Karpas-422 (cell line): ENCODE results near the gene BUD13. TPM values are rescaled to one million over a fixed set of nuclear protein-coding genes. Genes with fewer than 3 reads are reported as not detected.
"Not testable (repeated sequence)": the region's sequence is repeated elsewhere in the genome, so short reads cannot be mapped to it uniquely, and the experiment has no call there.

Experiments used
- DNase-seq: peaks from one replicate; pipeline ENCODE4 v3.0.0-alpha.2; 2015
- H2AFZ ChIP-seq: fragments of 200-600 bp; sonication (generic); 2 replicates; pipeline ENCODE4 v1.6.1; 2014; ENCODE audit warnings: antibody characterized with exemption, low read length, mixed read lengths
- H3K27ac ChIP-seq: fragments of 200-600 bp; sonication (generic); 2 replicates; pipeline ENCODE4 v1.5.1; 2014; ENCODE audit warnings: mild to moderate bottlenecking, low read length, moderate library complexity
- H3K27me3 ChIP-seq: fragments of 200-600 bp; sonication (generic); 2 replicates; pipeline ENCODE4 v1.6.1; 2014; ENCODE audit warnings: low read length, mixed read lengths
- H3K36me3 ChIP-seq: fragments of 200-600 bp; sonication (generic); 2 replicates; pipeline ENCODE4 v1.6.1; 2014; ENCODE audit warnings: low read length, mixed read lengths; ENCODE audit not compliant: insufficient read depth
- H3K4me1 ChIP-seq: fragments of 200-600 bp; sonication (generic); 2 replicates; pipeline ENCODE4 v1.6.1; 2014; ENCODE audit warnings: mild to moderate bottlenecking, low read length, mixed read lengths
- H3K4me2 ChIP-seq: fragments of 200-600 bp; sonication (generic); 2 replicates; pipeline ENCODE4 v1.6.1; 2014; ENCODE audit warnings: low read length, low read depth, mild to moderate bottlenecking; ENCODE audit not compliant: poor library complexity, severe bottlenecking
- H3K4me3 ChIP-seq: fragments of 200-600 bp; sonication (generic); 2 replicates; pipeline ENCODE4 v1.5.1; 2014; ENCODE audit warnings: mild to moderate bottlenecking, antibody characterized with exemption, low read length, mixed read lengths
- H3K79me2 ChIP-seq: fragments of 200-600 bp; sonication (generic); 2 replicates; pipeline ENCODE4 v1.6.1; 2014; ENCODE audit warnings: mild to moderate bottlenecking, low read length, mixed read lengths
- H3K9ac ChIP-seq: fragments of 200-600 bp; sonication (generic); 2 replicates; pipeline ENCODE4 v1.6.0; 2014; ENCODE audit warnings: low read length
- H3K9me2 ChIP-seq: fragments of 200-600 bp; sonication (generic), shearing (Covaris generic); replicated peaks from 2 replicates; pipeline ENCODE4 v1.6.0; 2014; ENCODE audit warnings: mild to moderate bottlenecking, low read length, moderate library complexity; ENCODE audit not compliant: insufficient read depth
- H3K9me3 ChIP-seq: fragments of 300-700, 200-600 bp; sonication (generic); 2 replicates; pipeline ENCODE4 v1.6.1; 2014; ENCODE audit warnings: low read length, mixed read lengths
- H4K20me1 ChIP-seq: fragments of 200-600 bp; sonication (generic); 2 replicates; pipeline ENCODE4 v1.6.1; 2014; ENCODE audit warnings: mild to moderate bottlenecking, antibody characterized with exemption, low read length, low read depth; ENCODE audit not compliant: insufficient read depth
- total RNA-seq: library from RNA; depleted of rRNA; stranded (reverse); fragments of >200 nt; shearing (Covaris generic); gene quantifications from 2 replicates; pipeline ENCODE4 v1.2.3, GENCODE V29; 2014; ENCODE audit warnings: low replicate concordance

The BUD13 gene
- total RNA-seq, 1 experiment from 2014 or later: 6.4 TPM

- Histone ChIP-seq H3K9ac (no peak overlapping the region), H3K4me3 (no peak overlapping the region), H3K9me3 (no peaks in the 10 kb centered on the region), H4K20me1 (no peaks in the 10 kb centered on the region), H3K79me2 (no peaks in the 10 kb centered on the region), H3K4me2 (no peak overlapping the region), H3K36me3 (no peaks in the 10 kb centered on the region), H2AFZ (no peak overlapping the region), H3K9me2 (no peaks in the 10 kb centered on the region), H3K4me1 (no peaks in the 10 kb centered on the region), H3K27me3 (no peaks in the 10 kb centered on the region), H3K27ac (no peak overlapping the region)
- no peak for DNase-seq
These were observed 39.3 kb upstream of the BUD13 start for GRCh38 chr11:116812109-116812508.

- Histone ChIP-seq H3K4me1 (no peaks in the 10 kb centered on the region), H4K20me1 (no peaks in the 10 kb centered on the region), H3K36me3 (no peaks in the 10 kb centered on the region), H3K9me3 (no peaks in the 10 kb centered on the region), H3K79me2 (no peaks in the 10 kb centered on the region), H3K27me3 (no peaks in the 10 kb centered on the region), H2AFZ (no peak overlapping the region), H3K27ac (no peak overlapping the region), H3K9me2 (no peaks in the 10 kb centered on the region), H3K4me2 (no peak overlapping the region), H3K9ac (no peak overlapping the region), H3K4me3 (no peak overlapping the region)
- no peak for DNase-seq
These were observed 38.4 kb upstream of the BUD13 start for GRCh38 chr11:116811194-116811593.

- Histone ChIP-seq H3K4me1 (no peaks in the 10 kb centered on the region), H3K4me2 (no peak overlapping the region), H3K79me2 (no peaks in the 10 kb centered on the region), H3K36me3 (no peaks in the 10 kb centered on the region), H3K27me3 (no peaks in the 10 kb centered on the region), H2AFZ (no peak overlapping the region), H3K9me3 (no peaks in the 10 kb centered on the region), H3K4me3 (no peak overlapping the region), H3K27ac (no peak overlapping the region), H4K20me1 (no peaks in the 10 kb centered on the region), H3K9ac (no peak overlapping the region), H3K9me2 (no peaks in the 10 kb centered on the region)
- DNase-seq: no peak
These were observed 35.7 kb upstream of the BUD13 start for GRCh38 chr11:116808262-116809175.

- no peak overlapping the region for H3K4me3 ChIP-seq
- no peaks in the 10 kb centered on the region for H3K4me1 ChIP-seq
- H3K9me2 ChIP-seq: no peaks in the 10 kb centered on the region
- no peak overlapping the region for H3K9ac ChIP-seq
- H4K20me1 ChIP-seq: no peaks in the 10 kb centered on the region
- H3K4me2 ChIP-seq: no peak overlapping the region
- no peak for DNase-seq
- no peaks in the 10 kb centered on the region for H3K27me3 ChIP-seq
- no peak overlapping the region for H3K27ac ChIP-seq
- H3K36me3 ChIP-seq: no peaks in the 10 kb centered on the region
- no peaks in the 10 kb centered on the region for H3K79me2 ChIP-seq
- H3K9me3 ChIP-seq: no peaks in the 10 kb centered on the region
- H2AFZ ChIP-seq: no peak overlapping the region
These were observed 34.9 kb upstream of the BUD13 start for GRCh38 chr11:116807601-116808261.

GRCh38 chr11:116804001-116804400 is 31.2 kb upstream of the BUD13 start:
- Histone ChIP-seq H3K4me3 (no peak overlapping the region), H3K9me2 (no peaks in the 10 kb centered on the region), H3K9me3 (no peaks in the 10 kb centered on the region), H3K36me3 (no peaks in the 10 kb centered on the region), H3K9ac (no peak overlapping the region), H3K79me2 (no peaks in the 10 kb centered on the region), H3K27me3 (no peaks in the 10 kb centered on the region), H3K4me2 (no peak overlapping the region), H3K4me1 (no peaks in the 10 kb centered on the region), H3K27ac (no peak overlapping the region), H4K20me1 (no peaks in the 10 kb centered on the region), H2AFZ (no peak overlapping the region)
- DNase-seq: no peak

GRCh38 chr11:116801662-116802061 is 28.9 kb upstream of the BUD13 start:
- not testable (repeated sequence) for H3K27me3 ChIP-seq, H3K4me3 ChIP-seq, H3K9ac ChIP-seq, H3K4me1 ChIP-seq, H3K4me2 ChIP-seq, H3K9me2 ChIP-seq, H4K20me1 ChIP-seq, H3K36me3 ChIP-seq, DNase-seq, H3K79me2 ChIP-seq, H3K9me3 ChIP-seq, H2AFZ ChIP-seq, H3K27ac ChIP-seq

GRCh38 chr11:116800610-116801009 is 27.8 kb upstream of the BUD13 start:
- no peaks in the 10 kb centered on the region for H3K36me3 ChIP-seq
- H4K20me1 ChIP-seq: no peaks in the 10 kb centered on the region
- no peak for DNase-seq
- no peak overlapping the region for H3K4me3 ChIP-seq
- no peaks in the 10 kb centered on the region for H3K9me3 ChIP-seq
- H3K27me3 ChIP-seq: no peaks in the 10 kb centered on the region
- no peaks in the 10 kb centered on the region for H3K4me1 ChIP-seq
- no peak overlapping the region for H3K27ac ChIP-seq
- H2AFZ ChIP-seq: no peak overlapping the region
- H3K9ac ChIP-seq: no peak overlapping the region
- H3K4me2 ChIP-seq: no peak overlapping the region
- H3K9me2 ChIP-seq: no peaks in the 10 kb centered on the region
- no peaks in the 10 kb centered on the region for H3K79me2 ChIP-seq

GRCh38 chr11:116798368-116798767 is 25.6 kb upstream of the BUD13 start:
- Histone ChIP-seq H3K9me3 (no peaks in the 10 kb centered on the region), H2AFZ (no peak overlapping the region), H3K4me3 (no peak overlapping the region), H3K9ac (no peak overlapping the region), H3K27me3 (no peaks in the 10 kb centered on the region), H3K27ac (no peak overlapping the region), H3K4me1 (no peaks in the 10 kb centered on the region), H4K20me1 (no peaks in the 10 kb centered on the region), H3K4me2 (no peak overlapping the region), H3K36me3 (no peaks in the 10 kb centered on the region), H3K9me2 (no peaks in the 10 kb centered on the region), H3K79me2 (no peaks in the 10 kb centered on the region)
- no peak for DNase-seq
